GM18858 (cell line): ENCODE data around the gene GFER.

Experiments used
- ATAC-seq: cut with Tn5 transposase; IDR thresholded peaks from one replicate; pipeline ENCODE4 v1.9.1; 2021; ENCODE audit not compliant: unreplicated experiment

The GFER gene

GRCh38 chr16:1974157-1975070 lies 9.6 kb upstream of the GFER start:
- no peak for ATAC-seq

GRCh38 chr16:1975432-1976215 lies 8.4 kb upstream of the GFER start:
- no peak for ATAC-seq

GRCh38 chr16:1976216-1976520 lies 7.8 kb upstream of the GFER start:
- no peak for ATAC-seq

- no peak for ATAC-seq
Observed at GRCh38 chr16:1976951-1977874, 6.8 kb upstream of the GFER start.

- ATAC-seq: no peak
Observed at GRCh38 chr16:1977875-1978268, 6.1 kb upstream of the GFER start.

GRCh38 chr16:1978476-1979120 lies 5.4 kb upstream of the GFER start:
- ATAC-seq: no peak

GRCh38 chr16:1979271-1980029 lies 4.5 kb upstream of the GFER start:
- no peak for ATAC-seq

- ATAC-seq: no peak
Observed at GRCh38 chr16:1980030-1980769, 3.8 kb upstream of the GFER start.

- no peak for ATAC-seq
Observed at GRCh38 chr16:1980770-1981087, 3.3 kb upstream of the GFER start.

GRCh38 chr16:1981398-1981836 lies 2.6 kb upstream of the GFER start, which contains the start of gene NOXO1:
NOXO1 (minus strand) TSS chr16:1981469; CDS start chr16:1981179, 290 bp downstream.
- ATAC-seq: no peak

- ATAC-seq: no peak
Observed at GRCh38 chr16:1982013-1982433, 2.0 kb upstream of the GFER start.

- no peak for ATAC-seq
Observed at GRCh38 chr16:1982991-1983543, 926 bp upstream of the GFER start.

- ATAC-seq: no peak
Observed at GRCh38 chr16:1984347-1985225, 593 bp downstream of the GFER start.

- no peak for ATAC-seq
Observed at GRCh38 chr16:1985466-1986150, 1.6 kb downstream of the GFER start.

- ATAC-seq: no peak
Observed at GRCh38 chr16:1987198-1987597, 3.2 kb downstream of the GFER start.

GRCh38 chr16:1989209-1990100 lies 5.5 kb downstream of the GFER start, which contains the start of gene SYNGR3:
SYNGR3 (plus strand) TSS chr16:1989970; CDS start chr16:1990103, 133 bp downstream.
- no peak for ATAC-seq

GRCh38 chr16:1990101-1990350 lies 6.0 kb downstream of the GFER start:
- ATAC-seq: no peak
